ENCODE data around the gene ZNF738.

ZNF738 gene

GRCh38 chr19:21352830-21353229, 6.0 kb upstream of the ZNF738 start:
- TF ChIP-seq CTCF (IDR thresholded peaks at IDR 0.05; ENCODE audit: low read depth, low read length), result no peak
- DNase-seq, result no peak

GRCh38 chr19:21362291-21362690, 3.5 kb downstream of the ZNF738 start:
- H3K9me3 ChIP-seq, result peaks cover 4% of the 10 kb centered on the region; the same call in 1 of the 2 replicates
- no peak overlapping the region for H3K4me3 ChIP-seq (ENCODE audit: low read depth, low read length)
- H3K27me3 ChIP-seq, result no peaks in the 10 kb centered on the region
- H3K4me1 ChIP-seq, result no peaks in the 10 kb centered on the region
- TF ChIP-seq CTCF (IDR thresholded peaks at IDR 0.05; ENCODE audit: low read depth, low read length), result no peak
- peaks cover 43% of the 10 kb centered on the region for H3K36me3 ChIP-seq
- no peak for DNase-seq

More at GRCh38 chr19:21352830-21353229, 6.0 kb upstream of the ZNF738 start:
- Histone ChIP-seq H3K36me3 (no peaks in the 10 kb centered on the region), H3K4me3 (ENCODE audit: low read depth, low read length) (no peak overlapping the region), H3K4me1 (no peaks in the 10 kb centered on the region), H3K9me3 (0 out of 2 replicates have a peak, but pooled peaks cover 2% of the 10 kb centered on the region), H3K27me3 (no peaks in the 10 kb centered on the region)

- no peaks in the 10 kb centered on the region for H3K9me3 ChIP-seq
- no peaks in the 10 kb centered on the region for H3K4me1 ChIP-seq
- no peak for DNase-seq
- peaks cover 6% of the 10 kb centered on the region; the same call in 1 of the 2 replicates for H3K36me3 ChIP-seq
- H3K27me3 ChIP-seq, result no peaks in the 10 kb centered on the region
- no peak for TF ChIP-seq CTCF (IDR thresholded peaks at IDR 0.05; ENCODE audit: low read depth, low read length)
- no peak overlapping the region for H3K4me3 ChIP-seq (ENCODE audit: low read depth, low read length)
Measured at GRCh38 chr19:21383980-21384582, 25.3 kb downstream of the ZNF738 start.

DNA sequence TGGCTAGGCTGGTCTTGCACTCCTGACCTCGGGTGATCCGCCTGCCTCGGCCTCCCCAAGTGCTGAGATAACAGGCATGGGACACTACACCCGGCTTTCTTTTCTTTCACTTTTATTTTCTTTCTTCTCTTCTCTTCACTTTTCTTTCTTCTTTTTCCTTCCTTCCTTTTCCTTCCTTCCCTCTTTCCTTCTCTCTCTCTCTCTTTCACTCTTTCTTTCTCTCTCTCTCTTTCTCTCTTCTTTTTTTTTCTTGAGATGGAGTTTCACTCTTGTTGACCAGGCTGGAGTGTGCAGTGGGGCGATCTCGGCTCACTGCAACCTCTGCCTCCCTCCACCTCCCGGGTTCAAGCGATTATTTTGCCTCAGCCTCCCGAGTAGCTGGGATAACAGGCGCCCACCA, 37.3 kb downstream of the ZNF738 start:
- no peak for DNase-seq
- no peaks in the 10 kb centered on the region for H3K9me3 ChIP-seq
- peaks cover 2% of the 10 kb centered on the region; the same call in 1 of the 2 replicates for H3K36me3 ChIP-seq
- no peaks in the 10 kb centered on the region for H3K27me3 ChIP-seq
- H3K4me3 ChIP-seq (ENCODE audit: low read depth, low read length), result no peak overlapping the region
- no peak for TF ChIP-seq CTCF (IDR thresholded peaks at IDR 0.05; ENCODE audit: low read depth, low read length)
- H3K4me1 ChIP-seq, result no peaks in the 10 kb centered on the region

DNA sequence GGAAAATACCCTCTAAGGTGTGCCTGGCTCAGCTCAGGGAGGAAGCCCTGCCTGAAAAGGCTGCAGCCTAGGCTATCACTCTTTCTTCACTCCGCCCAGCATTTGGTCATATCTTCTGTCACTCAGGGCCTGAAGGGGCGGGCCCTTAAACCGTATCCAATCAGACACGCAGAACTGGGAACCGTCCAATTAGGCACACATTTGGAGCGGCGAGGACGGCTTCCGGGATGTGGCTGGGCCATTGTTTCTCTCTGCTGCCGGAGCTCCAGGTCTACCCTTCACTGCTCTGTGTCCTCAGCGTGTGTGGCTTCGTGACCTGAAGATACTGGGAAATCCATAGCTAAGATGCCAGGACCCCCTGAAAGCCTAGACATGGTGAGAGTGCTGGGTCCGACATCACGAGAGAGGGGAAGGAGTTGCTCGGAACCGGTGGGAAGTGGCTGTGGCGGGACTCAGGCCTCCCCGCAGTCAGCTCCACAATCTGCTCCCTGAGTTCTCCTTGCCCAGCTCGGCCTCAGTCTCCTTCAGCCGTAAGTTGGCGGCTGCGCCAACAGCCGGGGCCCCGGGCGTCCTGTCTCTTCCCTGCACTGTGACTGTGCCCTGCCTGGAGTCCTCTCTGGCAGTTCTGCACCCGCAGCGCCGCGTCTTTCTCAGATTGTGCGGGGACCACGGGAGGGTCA, 38.2 kb downstream of the ZNF738 start, which contains the start of gene ZNF493:
Gene ZNF493, plus strand, starts transcription at position 241 of the 680 bp plus-strand sequence. Its CDS starts 105 bp downstream, at position 346.
- no peak for TF ChIP-seq CTCF (IDR thresholded peaks at IDR 0.05; ENCODE audit: low read depth, low read length)
- Histone ChIP-seq H3K4me1 (no peaks in the 10 kb centered on the region), H3K9me3 (no peaks in the 10 kb centered on the region), H3K27me3 (no peaks in the 10 kb centered on the region), H3K36me3 (peaks cover 2% of the 10 kb centered on the region), H3K4me3 (ENCODE audit: low read depth, low read length) (peak within 1 kb of the TSS; percentile 95)
- peak; percentile 93 for DNase-seq

DNA sequence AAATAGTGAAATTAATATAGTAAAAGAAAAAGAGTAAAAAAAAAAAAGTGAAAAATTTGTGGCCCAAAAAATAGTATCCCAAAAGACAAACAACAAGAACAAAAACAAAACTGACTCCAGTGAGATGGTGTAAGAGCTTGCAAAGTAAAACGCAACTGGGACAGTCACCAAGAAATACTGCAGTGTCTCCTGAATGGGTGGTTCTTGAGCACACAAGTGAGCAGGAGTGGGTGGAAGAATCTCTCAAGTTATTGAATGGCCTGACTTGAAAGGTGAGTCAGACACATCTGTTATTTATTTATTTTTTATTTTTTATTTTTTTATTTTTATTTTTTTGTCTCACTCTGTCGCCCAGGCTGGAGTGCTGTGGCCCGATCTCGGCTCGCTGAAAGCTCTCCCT, 40.1 kb downstream of the ZNF738 start:
- Histone ChIP-seq H3K27me3 (no peaks in the 10 kb centered on the region), H3K4me3 (ENCODE audit: low read depth, low read length) (no peak overlapping the region), H3K36me3 (peaks cover 2% of the 10 kb centered on the region), H3K4me1 (no peaks in the 10 kb centered on the region), H3K9me3 (no peaks in the 10 kb centered on the region)
- no peak for DNase-seq
- TF ChIP-seq CTCF (IDR thresholded peaks at IDR 0.05; ENCODE audit: low read depth, low read length), result no peak

All from BE2C (cell line).